Stomach (tissue), 4 donors: ENCODE measurements around the gene SPTLC1.

Experiments
- CTCF ChIP-seq, 7 experiments: fragments of 450-650 bp in 4 of 7; fragments of 200-600 bp in 3 of 7; sonication (generic) in 3 of 7; IDR thresholded peaks; one replicate each; pipeline ENCODE4 v1.5.1; 2016 to 2019; ENCODE audit warnings: antibody characterized with exemption in 7 of 7, control low read depth in 2 of 7, mild to moderate bottlenecking in 1 of 7
- POLR2AphosphoS5 ChIP-seq, 3 donors: sonication (generic); formaldehyde crosslinking; IDR thresholded peaks; one replicate each; pipeline ENCODE4 v1.6.1; 2016; ENCODE audit warnings: antibody characterized with exemption in 3 of 3

- TF ChIP-seq POLR2AphosphoS5 (IDR thresholded peaks at IDR 0.05) (no peak), CTCF (IDR thresholded peaks at IDR 0.05) (no peak)
Measured at GRCh38 chr9:91994422-91994821, 120.8 kb downstream of the SPTLC1 start.
